Measurements from ENCODE around the gene ANKRD11.
"Not testable (repeated sequence)": the region's sequence is repeated elsewhere in the genome, so short reads cannot be mapped to it uniquely, and the experiment has no call there.

Gene ANKRD11

DNA sequence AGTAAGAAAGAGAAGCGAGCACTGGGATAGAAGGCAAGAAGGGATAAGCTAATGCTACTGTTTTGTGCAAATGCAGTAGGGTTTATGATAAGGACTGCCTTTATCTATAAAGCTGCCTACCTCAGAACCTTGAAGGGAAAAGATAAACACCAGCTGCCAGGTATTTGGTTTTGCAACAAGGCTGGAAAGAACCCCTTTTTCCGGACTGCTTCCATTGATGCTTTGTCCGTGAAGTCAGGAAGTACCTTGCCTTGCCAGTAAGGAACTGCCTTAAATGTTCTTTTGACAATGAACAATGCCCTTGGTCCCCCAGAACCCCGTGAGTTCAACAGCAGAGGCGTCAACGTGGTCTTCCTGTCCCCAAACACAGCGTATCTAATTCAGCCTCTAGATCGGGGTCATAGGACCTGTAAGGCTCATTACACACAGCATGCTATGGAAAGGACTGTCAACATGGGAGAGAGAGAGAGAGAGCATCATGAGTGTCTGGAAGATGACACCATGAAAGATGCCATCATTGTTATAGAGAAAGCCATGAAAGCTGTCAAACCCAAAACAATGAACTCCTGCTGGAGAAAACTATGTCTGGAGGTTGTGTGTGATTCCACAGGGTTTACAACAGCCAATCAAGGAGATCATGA is 113.4 kb downstream of the ANKRD11 start:
- DNase-seq = no peak

DNA sequence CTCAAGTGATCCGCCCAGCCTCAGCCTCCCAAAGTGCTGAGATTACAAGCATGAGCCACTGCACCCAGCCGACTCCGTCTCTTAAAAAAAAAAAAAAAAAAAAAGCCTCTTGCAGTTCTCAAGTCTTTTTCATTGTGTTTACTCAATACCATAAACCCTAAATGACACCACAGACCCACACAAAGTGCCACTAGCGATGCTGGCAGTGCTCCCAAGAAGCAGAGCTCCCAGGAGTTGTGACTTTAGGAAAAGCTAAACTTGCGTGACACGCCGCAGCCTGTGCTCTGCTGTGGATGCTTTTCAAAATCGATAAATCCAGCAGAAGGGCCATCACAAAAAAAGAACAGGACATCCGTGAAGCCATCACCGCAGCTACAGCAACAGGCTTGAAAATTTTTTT is 114.7 kb downstream of the ANKRD11 start:
- no peak for DNase-seq

DNA sequence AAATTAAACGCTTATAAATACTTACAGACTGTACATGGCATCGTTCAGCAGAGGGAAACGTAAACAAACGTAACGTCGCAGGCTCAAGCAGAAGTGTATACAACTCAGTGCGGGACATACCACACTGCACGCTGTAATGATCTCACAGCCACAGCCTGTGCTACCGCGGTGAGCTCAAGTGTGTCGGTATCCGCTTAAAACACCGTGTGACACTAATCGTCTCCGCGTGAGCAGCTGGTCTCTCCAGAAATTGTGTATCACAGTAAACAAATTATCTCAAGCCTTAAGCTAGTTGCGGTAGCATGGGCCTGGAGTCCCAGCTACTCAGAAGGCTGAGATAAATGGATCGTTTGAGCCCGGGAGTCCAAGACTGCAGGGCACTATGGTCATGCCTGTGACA is 115.3 kb downstream of the ANKRD11 start:
- no peak for DNase-seq

DNA sequence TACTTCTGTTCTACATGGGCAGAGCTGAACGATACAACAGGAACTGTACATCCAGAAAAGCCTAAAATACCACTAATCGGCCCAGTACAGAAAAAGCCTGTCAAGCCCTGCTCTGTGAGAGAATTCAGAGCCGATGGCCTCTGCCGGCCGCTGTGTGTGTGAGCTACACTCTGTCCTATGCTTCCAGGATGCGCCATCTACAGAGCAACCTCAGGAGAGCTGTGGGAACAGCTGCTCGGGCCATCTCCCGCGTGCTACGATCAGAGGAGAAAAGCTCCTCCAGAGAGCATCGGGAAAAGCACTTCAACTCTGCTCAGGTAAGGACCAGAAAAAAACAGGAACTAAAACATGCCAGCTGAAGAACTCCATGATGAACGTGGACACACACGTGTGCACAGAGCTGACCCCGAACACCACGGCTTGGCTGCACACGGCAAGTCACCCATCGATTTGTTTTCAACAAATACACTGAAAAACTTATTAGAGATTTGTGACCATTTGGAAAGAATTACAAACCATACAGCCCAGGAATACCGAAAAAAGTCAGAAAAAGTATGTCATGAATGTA is 115.9 kb downstream of the ANKRD11 start:
- DNase-seq = no peak

DNA sequence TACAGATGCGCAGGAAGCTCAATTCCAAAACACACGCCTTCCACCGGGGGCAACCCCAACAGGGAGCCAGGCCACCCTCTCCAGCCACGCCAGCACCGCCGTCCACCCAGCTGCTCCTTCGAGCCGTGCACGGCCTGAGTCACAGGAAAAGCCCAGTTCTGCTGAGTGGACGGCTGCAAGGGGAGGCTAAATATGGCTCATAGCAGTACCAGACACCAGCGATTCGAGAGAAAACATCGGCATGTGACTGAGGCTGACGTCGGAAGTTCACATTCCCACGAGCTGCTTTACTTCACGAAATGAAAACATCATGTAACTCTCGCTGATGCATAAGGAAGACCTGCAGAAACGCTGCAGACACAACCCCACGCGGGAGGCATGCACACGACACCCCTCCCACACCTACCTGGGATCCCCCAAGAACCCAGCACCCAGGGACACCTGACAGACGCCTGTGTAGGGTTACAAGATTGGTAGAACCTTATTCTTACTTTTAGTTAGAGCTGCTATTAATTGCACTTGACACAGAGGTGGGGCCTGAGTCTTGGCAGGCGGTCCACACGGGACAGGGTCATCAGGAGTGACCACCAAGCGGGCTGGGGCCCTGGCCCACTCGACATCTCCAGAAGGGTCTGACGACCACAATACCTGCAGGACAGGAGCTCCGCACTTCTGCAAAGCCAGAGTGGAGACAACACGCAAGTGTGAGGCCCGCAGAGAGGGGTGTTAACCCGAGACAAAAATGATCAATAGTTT is 116.8 kb downstream of the ANKRD11 start:
- DNase-seq = no peak

DNA sequence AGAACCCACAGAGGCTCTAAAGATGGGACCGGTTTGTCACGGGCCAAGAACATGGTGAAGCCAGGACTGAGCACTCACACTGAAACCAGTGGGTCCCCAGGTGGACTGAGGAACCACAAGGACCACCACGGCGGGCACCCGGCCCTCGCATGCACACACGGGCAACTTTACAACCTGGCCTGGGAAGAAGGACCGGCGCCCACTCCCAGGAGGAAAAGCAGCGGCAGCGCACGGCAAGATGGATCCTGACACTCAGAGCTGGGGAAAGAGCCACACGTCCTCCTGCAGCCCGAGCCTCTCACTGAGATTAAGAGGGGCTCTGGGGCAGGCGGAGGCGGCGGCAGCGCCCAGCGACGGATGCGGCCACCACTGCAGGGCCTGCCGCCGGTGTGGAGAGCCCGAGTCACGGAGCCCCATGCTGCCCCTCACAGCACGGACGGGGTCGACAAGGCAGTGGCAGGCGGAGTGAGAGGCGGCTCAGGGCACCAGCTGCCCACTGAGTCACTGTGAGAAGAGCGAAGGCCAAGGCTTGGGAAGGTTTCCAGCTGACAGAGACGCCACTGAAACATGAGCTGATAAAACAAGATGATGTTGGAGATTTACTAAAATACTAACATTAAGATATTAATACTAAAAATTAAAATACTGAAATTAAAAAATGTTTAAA is 118.3 kb downstream of the ANKRD11 start:
- DNase-seq = no peak

DNA sequence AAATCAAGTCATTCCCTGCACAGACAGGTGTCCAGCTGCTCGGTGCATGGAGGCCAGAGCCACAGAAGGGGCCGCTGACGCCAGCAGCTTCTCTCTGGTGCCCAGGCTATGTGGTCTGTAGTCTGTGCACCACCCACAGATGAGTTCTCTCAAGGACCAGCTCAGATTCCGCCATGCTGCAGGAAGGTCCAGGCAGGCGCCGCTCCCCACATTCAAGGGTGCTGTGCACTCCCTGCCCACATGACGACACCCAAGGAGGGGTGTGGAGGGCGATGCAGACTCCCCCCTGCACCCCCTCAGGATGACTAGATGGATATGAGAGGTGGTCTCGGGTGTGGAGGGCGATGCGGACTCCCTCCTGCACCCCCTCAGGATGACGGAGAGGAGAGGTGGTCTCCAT is 119.0 kb downstream of the ANKRD11 start:
- no peak for DNase-seq

DNA sequence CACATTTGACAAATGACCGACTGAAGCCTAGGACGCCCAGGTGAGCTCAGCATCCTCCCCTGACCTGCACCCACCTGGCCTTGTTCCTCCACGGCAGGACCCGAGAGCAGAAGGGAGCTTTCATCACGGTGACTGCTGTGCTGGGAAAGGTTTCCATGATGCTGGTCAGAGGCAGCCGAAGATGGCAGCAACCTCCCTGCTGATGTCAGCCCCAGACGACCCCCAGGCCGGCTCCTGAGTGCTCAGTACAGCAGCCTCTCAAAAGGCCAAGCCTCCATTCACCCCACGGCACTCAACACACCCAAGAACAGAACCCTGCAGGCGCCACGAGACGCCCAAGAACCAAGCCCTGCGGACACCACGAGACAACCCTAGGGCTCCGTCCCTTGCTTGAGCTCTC is 119.8 kb downstream of the ANKRD11 start:
- no peak for DNase-seq

DNA sequence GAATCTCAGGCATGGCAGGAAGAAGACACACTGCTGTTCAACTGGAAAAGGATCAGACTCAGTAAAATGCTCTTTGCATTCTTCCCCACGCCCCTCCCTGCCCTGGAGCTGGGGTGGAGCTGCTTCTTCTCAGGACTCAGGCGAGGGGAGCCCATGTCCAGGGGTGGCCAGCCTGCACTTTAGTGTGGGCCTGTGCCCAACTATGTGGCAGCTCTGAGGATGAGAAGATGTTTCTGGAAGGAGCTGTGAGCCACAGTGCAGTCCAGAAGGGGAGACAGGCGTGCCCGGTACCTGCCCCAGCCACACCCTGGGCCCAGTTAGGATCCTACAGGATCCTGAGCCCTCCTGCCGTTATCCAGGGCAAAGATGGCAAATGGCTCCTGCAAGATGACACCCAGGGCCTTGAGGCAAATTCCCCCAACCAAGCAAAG is 120.3 kb downstream of the ANKRD11 start:
- no peak for DNase-seq

DNA sequence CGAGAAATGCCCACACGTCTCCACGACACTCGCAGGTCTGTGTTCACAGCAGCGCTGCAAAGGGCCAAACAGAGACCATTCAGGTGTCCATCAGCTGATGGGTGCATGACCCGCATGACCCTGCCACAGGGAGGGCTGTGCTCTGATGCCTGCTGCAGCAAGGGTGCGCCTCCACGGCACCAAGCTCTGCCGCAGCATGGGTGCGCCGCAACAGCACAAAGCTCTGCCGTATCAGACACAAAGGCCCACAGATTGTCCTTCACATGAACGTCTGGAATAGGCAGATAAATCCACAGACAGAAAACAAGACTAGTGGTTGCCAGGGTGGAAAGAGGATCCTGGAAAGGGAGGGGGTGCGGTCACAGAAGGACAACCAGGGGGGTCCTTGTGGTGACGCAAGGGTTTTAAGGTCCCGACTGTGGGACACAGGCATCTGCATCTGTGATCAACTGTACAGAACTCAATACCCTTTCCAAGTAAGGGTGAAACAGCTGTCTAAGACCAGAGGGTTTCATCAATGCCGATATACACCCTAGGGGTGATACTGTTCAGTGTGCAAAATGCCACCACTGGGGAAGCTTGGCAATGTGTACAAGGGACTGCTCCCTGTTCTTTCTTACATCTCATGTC is 121.0 kb downstream of the ANKRD11 start:
- no peak for DNase-seq

DNA sequence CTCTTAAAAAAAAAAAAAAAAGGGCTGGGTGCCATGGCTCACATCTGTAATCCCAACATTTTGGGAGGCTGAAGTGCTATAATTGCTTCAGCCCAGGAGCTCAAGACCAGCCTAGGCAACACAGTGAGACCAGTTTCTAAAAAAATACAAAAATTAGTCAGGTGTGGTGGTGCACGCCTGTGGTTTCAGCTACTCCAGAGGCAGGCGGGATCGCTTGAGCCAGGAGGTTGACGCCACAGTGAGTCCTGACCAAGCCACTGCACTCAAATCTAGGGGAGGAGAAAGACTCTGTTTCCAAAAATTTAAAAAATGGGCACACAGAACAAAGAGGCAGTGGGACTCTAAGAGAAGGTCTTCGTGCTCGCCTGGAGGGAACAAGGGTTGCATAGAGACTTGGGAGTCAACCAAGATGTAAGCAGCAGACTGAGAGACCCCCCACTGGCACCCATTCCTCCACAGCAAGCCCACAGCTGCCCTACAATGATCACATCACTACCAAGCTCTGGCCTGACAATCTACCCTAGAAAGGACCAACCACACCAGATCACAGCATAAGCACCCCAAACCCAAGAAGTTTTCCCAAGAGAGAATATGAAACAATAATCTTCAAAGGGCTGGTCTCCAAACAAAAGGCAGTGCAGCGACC is 121.6 kb downstream of the ANKRD11 start:
- DNase-seq = no peak

DNA sequence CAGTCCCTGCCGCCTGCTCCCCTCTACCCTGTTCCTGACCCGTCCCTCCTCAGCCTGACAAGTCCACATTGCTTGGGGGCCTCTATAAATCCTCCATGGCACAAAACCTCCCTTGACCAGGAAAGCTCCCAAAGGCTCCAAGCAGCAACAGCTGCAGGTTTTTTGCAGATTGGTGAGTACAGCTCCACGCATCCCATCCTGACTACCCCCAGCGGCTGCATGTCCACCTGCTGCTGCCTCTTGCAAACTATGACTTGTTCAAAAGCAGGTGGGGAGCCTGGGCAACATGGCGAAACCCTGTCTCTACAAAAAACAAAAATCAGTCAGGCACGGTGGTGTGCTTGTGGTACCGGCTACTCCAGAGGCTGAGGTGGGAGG is 122.8 kb downstream of the ANKRD11 start:
- no peak for DNase-seq

DNA sequence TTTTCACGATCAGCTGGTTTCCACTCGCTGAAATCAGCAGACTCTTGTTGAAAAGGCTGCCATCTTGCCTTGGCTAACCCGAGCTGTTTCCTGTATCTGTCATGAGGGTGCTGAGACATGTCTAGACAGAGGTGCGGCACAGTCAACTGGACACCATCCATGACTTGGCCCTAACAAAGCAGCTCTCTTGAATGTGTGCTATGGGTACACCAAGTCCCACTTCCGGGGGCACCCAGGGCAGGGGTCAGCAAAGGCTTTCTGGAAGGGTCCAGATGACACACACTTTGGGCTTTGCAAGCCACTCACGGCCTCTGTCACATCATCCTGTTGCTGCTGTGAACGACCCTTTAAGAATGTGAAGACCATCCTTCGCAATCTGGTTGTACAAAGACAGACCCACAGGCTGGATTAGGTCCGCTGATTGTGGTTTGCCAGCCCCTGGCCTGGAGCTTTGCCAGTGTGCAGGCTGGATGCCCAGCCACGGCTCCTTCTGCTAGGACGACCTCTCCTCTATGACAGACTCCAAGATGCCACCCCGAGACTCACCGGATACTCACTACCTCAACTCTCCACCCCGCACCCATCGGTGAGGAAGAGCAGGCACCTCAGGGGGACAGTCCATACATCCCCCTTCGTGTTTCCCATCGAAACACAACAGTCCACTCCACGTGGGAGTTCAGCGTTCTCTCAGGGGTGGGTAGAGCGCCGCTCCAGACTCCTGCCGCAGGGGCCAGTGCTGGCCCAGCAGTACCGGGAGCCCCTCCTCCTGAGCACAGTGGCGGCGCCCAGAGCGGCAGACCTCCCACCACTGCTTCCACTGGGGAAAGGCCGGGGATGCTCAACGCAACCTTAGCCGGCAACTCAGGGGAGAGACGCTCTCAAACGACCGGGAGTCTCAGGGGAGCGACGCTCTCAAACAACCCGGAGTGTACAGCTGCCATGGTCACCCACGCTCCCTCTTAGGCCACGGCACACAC is 123.5 kb downstream of the ANKRD11 start:
- no peak for DNase-seq

DNA sequence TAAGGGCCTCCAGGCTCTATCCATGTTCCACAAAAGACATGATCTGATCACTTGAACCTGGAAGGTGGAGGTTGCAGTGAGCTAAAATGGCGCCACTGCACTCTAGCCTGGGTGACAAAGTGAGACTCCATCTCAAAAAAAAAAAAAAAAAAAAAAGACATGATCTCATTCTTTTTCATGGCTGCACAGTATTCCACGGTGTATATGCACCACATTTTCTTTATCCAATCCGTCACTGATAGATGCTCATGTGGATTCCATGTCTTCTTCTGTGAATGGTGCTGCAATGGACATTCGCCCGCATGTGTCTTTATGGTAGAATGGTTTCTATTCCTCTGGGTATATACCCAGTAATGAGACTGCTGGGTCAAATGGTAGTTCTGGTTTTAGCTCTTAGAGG is 124.4 kb downstream of the ANKRD11 start:
- DNase-seq = no peak

DNA sequence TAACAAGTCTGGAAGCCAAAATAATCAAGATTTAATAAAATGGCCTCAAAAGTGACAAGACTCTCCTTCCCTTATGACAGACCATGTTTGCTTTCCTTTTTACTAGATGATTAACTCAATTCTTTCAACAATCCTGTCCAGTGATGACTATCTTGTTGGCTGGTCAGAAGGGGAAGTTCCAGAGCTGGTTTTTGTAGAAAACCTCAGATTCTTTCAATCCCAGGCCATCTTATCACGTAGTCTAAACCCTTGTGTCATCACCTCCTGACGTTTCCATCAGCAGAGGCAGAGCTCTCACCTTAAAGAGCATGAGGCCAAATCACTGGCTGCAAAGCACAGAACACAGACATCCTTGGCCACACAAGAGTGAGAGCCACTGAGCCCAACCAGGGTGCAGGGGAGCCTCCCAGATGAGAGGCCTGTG is 125.3 kb downstream of the ANKRD11 start:
- no peak for DNase-seq

DNA sequence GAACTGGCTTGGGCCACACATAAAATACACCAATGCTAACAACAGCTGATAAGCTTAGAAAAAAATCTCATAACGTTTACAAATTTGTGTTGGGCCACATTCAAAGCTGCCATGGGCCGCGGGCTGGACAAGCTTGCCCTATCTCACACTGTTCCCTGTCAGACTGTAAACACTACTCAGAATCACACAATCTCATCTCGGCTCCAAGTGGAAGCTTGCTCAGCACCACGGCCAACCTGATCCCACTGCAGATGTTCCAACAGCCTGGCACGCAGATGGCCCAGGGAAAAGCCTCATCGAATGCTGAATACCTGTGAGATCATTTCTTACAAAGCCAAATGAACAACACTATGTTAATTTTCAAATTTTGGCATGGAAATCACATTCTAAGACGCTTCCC is 125.8 kb downstream of the ANKRD11 start:
- DNase-seq = no peak

DNA sequence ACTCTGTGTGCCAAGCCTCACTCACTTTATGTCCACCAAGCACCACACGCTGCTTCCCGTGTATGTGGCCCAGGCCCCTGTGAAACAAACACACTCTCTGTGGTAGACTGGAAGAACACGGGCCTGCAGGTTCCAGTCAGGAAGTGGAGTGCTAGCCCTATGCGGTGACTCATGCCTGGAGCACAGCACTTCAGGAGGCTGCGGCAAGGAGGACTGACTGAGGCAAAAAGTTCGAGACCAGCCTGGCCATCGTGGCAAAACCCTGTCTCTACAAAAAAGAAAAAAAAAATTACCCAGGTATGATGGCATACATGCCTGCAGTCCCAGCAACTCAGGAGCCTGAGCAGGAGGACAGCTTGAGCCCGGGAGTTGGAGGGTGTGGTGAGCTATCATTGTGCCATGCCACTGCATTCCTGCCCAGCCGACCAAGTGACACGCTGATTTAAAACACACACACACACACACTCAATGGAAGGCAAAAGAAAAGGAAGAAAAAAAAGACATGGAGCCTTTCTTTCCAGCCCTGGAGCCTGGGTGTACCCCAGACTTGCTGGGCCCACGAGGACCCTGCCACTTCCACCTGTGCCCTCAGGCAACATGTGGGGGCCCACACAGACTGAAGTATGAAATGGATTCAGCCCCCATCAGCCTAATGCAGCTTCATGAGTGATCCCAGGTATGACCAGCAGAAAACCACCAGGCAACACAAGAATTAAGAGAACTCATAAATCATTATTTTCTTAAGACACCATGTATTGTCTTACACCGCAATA is 126.6 kb downstream of the ANKRD11 start:
- peak; percentile 38 to 56 for DNase-seq

DNA sequence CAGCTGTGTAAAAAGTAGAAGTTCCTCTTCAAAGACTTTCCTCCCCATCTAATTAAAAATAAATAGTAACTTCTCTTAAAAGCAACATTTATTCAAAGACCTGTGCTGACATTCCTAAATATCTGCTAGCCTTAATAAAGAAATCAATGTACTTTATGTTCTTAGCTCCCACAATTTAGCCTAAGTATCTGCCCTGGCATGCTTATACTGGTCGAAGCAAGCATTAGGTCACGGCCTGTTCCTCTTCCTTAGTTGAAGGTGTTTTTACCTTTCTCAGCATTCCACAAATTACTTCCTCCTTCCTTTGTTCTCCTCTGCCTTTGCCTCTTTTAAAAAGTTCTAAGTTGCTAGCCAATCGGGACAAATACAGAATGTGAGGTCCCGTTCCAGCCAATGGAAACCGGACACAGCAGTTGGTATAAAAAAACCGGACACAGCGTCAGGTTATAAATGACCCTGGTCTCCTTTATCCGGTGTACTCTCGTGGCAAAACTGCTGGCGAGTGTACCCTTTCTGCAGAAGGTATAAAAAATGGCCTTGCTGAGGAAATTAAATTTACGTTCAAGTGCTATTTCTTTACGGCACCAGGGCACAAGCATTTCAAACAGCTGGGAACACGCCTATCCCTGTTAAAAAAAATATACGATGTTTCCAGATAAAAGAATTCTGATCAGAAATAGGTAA is 127.7 kb downstream of the ANKRD11 start:
- DNase-seq = not testable (repeated sequence)

DNA sequence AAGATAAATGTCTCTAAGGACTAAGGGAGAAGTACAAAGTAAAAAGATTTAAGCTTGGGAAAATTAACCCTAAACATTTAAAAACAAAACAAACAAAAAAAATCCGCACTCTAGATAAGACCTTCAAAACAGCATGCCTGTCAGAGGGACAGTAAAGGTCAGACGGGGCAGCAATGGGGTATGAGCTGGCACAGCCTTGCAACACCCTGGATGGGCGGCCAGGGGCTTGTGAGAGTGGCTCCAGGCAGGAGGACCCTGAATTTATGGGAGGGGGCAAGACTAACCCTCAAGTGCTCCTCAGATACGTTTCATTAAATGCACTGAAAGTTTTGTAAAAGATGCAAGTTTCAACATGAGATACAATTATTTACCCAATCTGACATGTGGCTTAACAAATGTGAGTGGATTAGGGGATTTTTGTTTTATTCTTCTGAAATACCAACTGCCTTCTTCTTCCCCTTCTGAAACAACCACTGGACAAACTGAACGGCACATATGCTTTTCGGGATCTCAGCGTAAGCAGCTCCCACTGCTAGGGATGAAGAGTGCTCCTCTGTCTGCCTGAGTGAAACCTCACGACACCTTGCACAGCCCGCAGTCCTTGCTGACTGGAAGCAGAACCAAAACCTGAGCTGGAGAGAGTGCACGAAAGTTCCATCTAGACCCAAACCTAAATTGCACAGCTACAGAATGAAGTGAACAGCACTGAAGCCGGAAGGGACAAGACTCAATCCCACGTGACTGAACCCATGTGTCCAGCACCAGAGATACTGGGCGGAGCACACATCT is 128.4 kb downstream of the ANKRD11 start:
- DNase-seq = no peak

Measured in stimulated activated CD4-positive, alpha-beta T cell treated with anti-CD3 and anti-CD28 coated beads, Interleukin-2, amount 100 ng/mL, for 24 hours (primary cell).